ENCODE data around the gene TSNAX.

- no peak for TF ChIP-seq CTCF (IDR thresholded peaks at IDR 0.05; ENCODE audit: low read length)
- TF ChIP-seq EZH2 (optimal IDR thresholded peaks at IDR 0.05; ENCODE audit: low read depth, low read length): no peak
- no peak for TF ChIP-seq EZH2phosphoT487 (IDR thresholded peaks at IDR 0.05; ENCODE audit: low read length)
Observed at GRCh38 chr1:231596337-231596791, 67.9 kb downstream of the TSNAX start.

All from MM.1S (cell line).